C4-2B (cell line): ENCODE data around the gene NR6A1.

Experiments used
- H3K27ac ChIP-seq: fragments of 450-650 bp; 2 replicates; pipeline ENCODE4 v1.5.1; 2017
- CTCF ChIP-seq: fragments of 450-650 bp; conservative IDR thresholded peaks from 2 replicates; pipeline ENCODE4 v1.5.1; 2017; ENCODE audit warnings: mild to moderate bottlenecking
- ZFX ChIP-seq: fragments of 450-650 bp; IDR thresholded peaks from 2 replicates; pipeline ENCODE4 v1.6.1; 2017

NR6A1 gene

GRCh38 chr9:124602204-124602603 lies 168.9 kb downstream of the NR6A1 start:
- no peak overlapping the region for H3K27ac ChIP-seq

DNA sequence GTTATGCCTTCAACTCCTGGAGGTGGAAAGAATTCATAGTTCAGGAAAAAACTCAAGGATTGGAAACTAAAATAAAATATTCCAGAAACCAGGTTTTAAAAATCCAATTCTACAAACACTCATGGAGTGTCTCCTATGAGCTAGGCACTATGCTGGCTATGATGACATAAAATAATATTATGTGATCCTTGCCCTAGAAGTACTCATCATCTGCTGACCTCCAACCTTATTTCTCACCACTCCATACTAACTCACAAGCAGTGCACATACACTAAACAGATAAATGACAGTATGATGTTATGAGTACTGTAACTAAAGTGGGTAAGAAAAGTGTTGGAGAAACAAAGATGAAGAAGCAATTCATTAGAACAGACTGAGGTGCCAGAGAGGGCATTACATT lies 170.7 kb downstream of the NR6A1 start:
- TF ChIP-seq CTCF (no peak), ZFX (no peak)
- H3K27ac ChIP-seq, result no peak overlapping the region

More at GRCh38 chr9:124602204-124602603, 168.9 kb downstream of the NR6A1 start:
- TF ChIP-seq CTCF (no peak), ZFX (no peak)

GRCh38 chr9:124599121-124599795 lies 171.9 kb downstream of the NR6A1 start:
- TF ChIP-seq ZFX (no peak), CTCF (no peak)
- H3K27ac ChIP-seq, result no peak overlapping the region

DNA sequence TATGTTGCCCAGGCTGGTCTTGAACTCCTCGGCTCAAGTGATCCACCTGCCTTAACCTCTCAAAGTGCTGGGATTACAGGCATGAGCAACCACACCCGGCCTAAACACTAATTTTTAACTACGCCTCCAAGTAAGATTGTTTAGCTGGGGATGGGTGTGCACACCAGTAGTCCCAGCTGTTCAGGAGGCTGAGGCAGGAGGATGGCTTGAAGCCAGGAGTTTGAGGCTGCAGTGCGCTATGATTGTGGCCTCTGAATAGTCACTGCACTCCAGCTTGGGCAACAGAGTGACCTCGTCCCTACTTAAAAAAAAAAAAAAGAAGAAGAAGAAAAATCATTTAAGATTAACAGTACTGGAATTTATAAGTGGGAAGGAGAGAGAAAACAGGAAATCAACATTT lies 173.1 kb downstream of the NR6A1 start:
- TF ChIP-seq ZFX (no peak), CTCF (no peak)
- H3K27ac ChIP-seq, result no peak overlapping the region

- TF ChIP-seq ZFX (no peak), CTCF (no peak)
- H3K27ac ChIP-seq, result no peak overlapping the region
Measured at GRCh38 chr9:124596172-124596839, 174.8 kb downstream of the NR6A1 start.

DNA sequence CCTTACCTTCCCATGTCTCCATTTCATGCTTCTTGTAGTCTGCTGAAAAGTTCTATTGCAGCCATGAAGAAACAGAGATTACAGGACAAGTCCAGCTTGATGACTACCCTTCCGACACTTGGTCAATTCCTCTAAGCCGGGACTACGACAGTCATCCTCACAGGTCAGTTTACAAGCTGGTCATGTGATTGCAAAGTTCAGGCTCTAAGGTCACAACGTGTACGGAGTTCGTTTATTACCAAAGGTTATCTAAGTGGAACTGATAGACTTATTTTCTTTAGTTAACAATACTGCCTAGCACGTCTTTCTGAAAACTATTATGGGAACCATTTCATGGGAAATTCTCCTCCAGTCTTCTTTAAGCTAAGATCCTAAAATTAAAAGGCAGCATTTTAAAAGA lies 175.4 kb downstream of the NR6A1 start:
- H3K27ac ChIP-seq, result no peak overlapping the region
- no peak for TF ChIP-seq ZFX
- no peak for TF ChIP-seq CTCF

DNA sequence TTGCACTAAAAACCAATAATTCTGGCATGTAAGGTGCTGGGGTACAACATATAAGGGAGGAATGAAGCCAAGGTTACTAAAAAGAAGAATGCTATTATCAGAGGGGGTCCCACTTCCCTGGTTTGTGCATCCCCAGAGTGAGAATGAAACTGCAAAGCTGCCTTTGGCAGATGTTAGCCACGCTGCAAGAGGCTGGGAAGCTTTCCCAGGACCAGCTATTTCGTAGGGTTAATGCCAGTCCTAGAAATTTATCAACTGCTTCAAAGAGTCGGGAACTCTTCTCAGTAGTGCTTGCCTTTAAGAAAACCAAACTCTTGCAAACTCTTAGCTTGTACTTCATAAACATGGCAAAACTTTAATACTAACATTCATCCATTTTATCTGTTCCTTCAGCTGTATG lies 176.4 kb downstream of the NR6A1 start:
- TF ChIP-seq ZFX (no peak), CTCF (no peak)
- H3K27ac ChIP-seq, result no peak overlapping the region
